HS-27A (cell line): Measurements from ENCODE around the gene ZCCHC24.
"Not testable (repeated sequence)": the region's sequence is repeated elsewhere in the genome, so short reads cannot be mapped to it uniquely, and the experiment has no call there.

Experiments used
- DNase-seq: peaks from one replicate; pipeline ENCODE4 v3.0.0-alpha.2; 2012; ENCODE audit warnings: low read depth, missing footprints

ZCCHC24 gene

DNA sequence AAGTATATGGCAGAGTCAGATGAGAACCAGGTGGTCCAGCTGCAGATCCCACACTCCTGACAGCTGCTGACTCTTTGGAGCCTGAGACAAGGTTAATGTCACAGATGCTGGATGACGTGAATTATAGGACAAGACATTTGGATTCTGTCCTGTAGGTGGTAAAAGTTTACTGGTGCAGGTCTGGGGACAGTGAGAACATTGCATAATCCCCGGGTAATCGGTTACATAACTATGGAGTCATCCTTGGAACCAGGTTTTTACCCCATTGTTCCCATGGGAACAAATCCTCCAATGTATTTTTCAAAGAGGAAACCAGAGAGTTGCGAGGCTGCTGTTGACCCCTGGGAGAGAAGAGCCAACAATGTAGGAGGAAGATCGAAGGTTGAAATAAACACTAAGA lies 27.5 kb upstream of the ZCCHC24 start:
- DNase-seq = no peak

DNA sequence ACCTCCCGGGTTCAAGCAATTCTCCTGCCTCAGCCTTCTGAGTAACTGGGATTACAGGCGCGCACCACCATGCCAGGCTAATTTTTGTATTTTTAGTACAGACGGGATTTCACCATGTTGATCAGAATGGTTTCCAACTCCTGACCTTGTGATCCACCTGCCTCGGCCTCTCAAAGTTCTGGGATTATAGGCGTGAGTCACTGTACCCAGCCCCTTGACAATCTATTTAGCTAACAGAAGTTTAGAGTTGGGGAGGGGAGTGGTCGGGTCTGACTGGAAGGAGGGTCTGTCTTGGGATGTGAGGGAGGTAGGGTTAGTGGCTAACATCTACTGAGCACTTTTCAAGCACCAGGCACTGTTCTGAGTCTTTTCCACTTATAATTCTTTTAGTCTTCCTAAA lies 27.0 kb upstream of the ZCCHC24 start:
- DNase-seq = no peak

DNA sequence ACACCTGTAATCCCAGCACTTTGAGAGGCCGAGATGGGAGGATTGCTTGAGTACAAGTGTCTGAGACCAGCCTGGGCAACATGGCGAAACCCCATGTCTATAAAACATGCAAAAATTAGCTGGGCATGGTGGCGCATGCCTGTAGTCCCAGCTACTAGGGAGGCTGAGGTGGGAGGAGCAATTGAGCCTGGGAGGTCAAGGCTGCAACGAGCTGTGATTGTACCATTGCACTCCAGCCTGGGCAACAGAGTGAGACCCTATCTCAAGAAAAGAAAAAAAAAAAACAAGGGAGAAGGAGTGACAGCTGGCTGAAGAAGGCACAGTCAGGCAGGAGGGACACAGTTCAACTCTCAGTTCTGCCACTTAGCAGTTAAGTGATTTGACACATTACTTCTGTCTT lies 26.4 kb upstream of the ZCCHC24 start:
- no peak for DNase-seq

DNA sequence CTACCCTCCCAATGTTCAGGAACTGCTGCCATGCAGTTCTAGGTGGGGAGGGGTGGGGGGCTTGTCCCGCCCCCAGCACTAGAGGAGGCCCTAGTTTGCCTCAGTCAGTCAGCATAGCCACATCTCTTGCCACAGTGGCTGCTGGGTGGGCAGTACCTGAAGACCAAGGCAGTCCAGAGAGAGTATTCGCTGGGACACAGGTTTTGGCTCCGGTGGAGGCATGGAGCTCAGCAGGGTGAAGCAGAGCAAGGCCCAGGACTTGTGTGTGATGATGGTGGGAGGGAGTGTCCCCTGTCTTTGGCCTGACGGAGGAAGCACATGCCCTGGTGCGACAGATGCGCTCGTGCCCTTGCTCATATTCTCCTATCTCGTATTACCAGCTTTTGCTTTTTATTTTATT lies 24.7 kb upstream of the ZCCHC24 start:
- no peak for DNase-seq

DNA sequence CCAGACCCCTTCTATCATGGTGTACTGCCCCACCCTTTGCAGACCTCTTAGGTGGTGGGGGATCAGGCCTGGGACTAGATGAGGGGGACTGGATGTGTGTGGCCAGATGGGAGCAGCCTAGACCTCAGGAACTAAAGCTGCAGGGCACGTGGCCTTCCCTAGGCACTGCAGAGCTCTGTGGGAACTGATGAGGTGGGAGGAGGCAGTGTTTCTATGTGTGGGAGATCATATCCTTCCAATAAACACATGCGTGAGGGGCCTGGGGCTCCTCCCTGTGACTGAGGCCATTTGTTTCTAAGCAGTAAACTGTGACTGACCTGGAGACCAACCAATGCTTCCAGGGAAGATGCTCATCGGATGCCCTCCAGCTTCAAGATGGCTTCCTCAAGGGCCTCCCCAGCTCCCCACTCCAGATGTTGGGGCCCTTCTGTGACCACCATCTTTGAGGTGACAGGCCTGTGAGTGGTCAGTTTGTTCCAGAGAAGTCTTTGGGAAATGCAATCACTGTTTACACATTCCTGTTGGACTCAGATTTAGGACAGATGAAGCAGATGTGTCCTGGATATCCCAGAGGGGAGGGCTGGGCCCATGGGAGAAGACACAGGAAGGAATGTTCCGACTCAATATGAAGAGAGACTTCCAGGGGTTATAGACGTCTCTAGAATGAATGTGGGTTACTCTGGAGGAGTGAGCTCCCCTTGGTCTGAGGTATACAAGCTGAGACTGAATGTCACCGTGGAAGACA lies 23.6 kb upstream of the ZCCHC24 start:
- DNase-seq = no peak

DNA sequence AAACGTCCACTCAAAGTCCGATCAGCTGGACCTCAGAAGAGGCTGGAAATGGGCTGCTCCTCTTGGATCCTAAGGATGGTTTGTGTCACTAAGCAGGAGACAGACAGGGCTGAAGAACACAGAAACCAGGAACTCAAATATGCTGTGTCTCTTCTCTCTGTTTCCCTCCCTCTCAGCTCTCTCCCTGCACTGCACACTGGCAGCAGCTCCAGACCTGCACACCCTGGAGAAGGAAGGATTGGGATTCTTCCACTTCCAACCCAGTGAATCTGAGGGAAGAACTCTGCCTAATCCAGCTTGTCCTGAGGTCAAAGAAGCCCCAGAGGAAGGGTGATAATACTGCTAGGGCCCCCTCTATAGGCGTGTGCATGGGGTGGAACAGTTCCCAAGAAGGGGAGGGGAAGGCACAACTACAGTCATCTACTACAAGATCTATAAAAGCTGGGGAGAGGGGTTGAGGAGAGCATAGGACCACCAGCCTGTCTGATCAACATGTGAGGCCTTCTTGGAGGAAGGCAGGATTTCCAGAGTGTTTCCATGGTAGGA lies 22.7 kb upstream of the ZCCHC24 start:
- DNase-seq = no peak

DNA sequence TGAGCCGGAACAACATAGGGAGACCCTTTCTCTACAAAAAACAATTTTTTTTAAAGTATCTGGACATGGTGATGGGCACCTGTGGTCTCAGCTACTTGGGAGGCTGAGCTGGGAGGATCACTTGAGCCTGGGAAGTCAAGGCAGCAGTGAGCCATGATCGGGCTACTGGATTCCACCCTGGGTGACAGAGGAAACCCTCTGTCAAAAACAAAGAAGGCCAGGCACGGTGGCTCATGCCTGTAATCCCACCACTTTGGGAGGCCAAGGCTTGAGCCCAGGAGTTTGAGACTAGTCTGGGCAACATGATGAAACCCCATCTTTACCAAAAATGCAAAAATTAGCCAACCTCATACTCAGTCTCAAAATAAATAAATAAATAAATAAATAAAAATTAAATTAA lies 19.9 kb upstream of the ZCCHC24 start:
- no peak for DNase-seq

DNA sequence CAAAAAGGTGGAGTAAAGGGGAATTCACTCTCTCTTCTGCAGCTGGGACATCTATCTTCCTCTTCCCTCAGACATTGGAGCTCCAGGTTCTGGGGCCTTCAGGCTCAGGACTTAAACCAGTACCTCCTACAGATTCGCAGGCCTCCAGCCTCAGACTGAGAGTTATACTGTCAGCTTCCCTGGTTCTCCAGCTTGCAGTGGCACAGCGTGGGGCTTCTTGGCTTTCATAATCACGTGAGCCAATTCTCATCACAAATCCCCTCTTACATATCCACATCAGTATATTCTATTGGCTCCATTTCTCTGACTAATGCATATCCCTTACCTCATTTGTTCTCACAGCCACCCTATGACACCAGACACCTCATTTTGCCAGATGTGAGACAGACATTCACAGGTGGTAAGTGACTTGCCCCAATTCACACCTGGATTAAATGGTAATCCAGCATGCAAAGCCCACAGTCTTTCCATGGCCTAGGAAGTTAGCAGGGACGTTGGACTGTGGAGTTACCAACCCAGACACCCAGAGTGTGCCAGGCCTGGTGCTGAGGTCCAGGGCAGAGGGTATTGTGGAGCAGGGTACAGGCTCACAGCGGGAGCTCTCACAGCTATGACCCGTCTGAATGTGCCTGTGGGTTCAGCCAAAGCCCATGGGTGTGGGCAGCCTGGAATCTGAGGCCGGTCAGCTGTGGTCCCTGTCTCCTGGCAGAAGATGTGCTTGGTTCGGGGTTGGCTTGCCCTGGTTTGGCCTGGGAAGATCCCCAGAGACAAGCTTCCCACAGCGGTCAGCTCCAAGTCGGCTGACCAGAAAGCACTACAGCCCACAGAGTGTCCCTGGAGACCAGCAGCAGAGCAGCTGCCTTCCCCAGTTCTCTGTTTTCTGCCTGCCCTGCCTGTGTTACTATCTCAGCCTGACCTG lies 18.4 kb upstream of the ZCCHC24 start:
- no peak for DNase-seq

DNA sequence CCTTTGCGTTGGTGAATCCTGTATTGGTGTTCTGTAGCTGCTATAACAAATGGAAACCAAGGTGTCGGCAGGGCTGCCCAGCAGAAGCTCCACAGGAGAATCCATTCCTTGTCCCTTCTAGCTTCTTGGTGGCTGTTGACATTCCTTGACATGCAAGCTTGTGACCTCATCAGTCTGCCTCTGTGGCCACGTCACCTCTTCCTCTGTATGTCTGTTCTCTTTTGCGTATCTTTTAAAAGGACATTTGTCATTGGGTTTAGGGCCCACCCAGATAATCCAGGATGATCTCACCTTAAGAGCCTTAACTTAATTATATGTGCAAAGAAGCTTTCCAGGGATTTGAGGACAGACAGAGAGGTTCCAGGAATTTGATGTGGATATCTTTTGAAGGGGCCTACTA lies 15.3 kb upstream of the ZCCHC24 start:
- no peak for DNase-seq

DNA sequence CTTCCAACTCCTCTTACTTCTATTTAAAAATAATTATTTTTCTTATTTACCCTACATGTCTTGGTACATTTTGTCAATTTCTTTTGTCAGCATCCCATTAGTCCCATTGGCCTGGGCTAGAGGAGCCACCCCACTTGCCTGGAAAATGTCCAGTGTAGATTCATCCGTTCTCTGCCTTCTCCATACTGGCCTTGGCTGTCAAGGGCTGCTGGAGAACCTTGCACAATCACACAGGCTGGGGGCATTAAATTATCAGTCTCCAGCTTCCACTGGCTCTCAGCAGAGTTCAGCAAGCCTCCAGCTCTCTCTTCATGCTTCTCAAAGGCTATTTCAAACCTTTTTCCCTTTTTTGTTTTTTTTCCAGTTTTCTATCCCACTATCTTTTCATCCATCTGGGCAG lies 13.8 kb upstream of the ZCCHC24 start:
- no peak for DNase-seq

DNA sequence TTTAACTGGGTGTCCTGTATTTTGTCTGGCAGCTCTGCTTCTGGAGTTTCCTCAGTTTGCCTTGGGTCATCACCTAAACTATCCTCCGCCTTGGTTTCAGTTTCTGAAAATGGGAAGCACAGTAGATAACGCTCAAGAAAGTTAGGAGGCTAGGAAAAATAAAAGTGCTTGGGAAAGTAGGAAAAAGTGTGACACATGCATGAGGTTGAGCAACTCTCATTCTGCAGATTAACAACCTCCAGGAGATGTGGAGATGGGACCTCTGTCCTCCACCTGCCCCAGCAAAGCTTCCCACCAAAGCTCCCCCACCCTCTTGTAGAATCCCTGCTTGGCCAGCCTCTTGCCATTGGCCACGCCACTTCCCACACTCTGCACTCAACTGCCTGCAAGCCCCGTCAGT lies 13.1 kb upstream of the ZCCHC24 start:
- DNase-seq = no peak

DNA sequence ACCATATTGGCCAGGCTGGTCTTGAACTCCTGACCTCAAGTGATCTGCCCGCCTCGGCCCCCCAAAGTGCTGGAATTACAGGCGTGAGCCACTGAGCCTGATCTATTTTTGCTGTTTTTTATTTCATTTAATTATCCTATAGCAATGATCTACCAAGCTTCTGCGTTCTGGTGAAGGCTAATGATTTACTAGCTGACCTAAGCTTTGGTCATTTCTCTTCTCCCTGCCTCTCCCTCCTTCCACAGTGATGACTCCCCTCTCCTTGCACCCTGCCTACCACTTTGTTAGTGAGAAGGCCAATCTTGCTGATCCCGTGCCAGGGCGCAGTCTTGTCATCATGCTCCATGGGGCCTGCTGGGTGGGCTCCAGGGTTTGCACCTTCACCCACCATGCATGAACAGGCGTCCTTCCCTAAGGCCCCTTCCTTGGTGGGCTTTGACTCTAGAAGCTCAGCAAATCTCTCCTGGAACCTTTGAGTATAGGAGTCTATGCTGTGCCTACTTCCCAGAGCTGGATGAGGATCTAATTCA lies 11.9 kb upstream of the ZCCHC24 start:
- DNase-seq = no peak

DNA sequence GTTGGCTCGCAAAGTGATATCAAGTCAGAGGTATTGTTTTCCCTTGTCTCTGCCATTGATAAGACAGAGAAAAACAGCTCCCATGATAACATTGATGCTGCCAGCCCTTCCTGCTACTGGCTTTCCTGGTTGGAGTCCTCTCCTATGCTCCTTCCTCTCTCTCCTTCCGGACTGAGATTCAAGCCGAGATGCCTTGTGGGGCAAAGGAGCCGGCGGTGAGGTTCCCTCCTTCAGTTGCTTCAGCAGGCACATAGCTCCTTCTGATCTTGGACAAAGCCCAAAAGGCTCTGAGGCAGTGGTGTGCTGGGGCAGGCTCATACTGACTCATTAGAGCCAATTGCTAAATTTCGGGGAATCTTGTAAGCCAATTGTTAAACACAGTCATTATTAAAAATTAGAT lies 8.8 kb upstream of the ZCCHC24 start:
- no peak for DNase-seq

DNA sequence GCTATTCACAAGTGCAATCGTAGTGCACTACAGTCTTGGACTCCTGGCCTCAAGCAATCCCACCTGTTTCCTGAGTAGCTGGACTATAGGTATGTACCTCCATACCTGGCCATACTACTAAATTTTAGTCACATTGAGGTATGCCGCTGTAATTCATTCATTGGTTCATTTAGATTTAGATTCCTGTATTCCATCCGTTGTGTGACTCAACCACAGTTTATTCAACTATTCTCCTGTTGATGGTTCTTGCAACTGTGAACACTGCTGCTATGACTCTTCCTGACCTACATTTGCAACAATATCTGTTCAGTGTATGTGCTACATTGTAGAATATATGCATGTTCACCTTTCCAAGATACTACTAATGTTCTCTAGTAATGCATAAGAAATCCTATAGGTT lies 8.0 kb upstream of the ZCCHC24 start:
- no peak for DNase-seq

DNA sequence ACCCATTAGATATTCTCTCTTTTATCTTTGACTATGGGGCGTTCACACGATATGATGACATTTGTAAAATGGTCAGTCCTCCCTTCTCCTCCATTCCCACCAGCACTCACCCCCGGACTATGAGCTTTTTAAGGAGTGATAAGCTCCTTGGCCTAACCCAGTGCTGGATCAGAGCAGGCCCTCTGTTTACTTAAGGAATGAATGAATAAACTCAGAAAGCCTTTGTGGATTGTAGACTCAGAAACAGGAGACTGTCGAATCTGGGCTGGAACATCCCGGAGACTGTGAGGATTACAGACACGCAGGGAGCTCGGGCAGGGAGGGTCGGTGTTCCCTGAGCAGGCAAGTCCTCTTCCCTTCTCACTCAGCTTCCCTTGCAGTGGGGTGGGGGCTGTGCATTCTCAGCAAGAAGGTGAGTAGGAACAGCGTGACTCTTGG lies 6.8 kb upstream of the ZCCHC24 start:
- DNase-seq = no peak

DNA sequence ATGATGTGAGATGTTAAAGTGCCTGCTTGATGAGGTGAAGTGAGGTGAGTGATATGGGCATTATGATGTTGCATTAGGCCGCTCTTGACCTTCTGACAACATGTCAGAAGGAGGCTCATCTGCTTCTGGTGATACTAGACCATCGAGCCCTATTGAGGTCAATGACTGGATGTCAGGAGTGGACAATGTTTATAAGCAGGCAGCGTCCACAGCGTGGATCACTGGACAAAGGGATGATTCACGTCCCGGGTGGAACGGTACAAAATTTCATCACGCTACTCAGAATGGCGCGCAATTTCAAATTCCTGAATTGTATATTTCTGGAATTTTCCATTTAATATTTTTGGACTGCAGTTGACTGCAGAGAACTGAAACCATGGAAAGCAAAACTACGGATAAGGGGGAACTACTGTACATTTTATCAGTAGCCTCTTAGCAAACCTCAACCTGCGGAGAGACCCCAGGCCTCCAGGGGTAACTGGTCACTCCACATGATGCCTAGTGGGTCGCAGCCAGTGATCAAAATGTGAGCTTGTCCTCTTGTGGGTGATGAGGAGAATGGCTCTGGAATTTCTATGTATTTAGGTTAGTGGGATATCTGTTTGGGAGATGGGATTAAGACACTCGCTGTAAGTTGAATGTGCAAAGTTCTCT lies 5.7 kb upstream of the ZCCHC24 start:
- no peak for DNase-seq

DNA sequence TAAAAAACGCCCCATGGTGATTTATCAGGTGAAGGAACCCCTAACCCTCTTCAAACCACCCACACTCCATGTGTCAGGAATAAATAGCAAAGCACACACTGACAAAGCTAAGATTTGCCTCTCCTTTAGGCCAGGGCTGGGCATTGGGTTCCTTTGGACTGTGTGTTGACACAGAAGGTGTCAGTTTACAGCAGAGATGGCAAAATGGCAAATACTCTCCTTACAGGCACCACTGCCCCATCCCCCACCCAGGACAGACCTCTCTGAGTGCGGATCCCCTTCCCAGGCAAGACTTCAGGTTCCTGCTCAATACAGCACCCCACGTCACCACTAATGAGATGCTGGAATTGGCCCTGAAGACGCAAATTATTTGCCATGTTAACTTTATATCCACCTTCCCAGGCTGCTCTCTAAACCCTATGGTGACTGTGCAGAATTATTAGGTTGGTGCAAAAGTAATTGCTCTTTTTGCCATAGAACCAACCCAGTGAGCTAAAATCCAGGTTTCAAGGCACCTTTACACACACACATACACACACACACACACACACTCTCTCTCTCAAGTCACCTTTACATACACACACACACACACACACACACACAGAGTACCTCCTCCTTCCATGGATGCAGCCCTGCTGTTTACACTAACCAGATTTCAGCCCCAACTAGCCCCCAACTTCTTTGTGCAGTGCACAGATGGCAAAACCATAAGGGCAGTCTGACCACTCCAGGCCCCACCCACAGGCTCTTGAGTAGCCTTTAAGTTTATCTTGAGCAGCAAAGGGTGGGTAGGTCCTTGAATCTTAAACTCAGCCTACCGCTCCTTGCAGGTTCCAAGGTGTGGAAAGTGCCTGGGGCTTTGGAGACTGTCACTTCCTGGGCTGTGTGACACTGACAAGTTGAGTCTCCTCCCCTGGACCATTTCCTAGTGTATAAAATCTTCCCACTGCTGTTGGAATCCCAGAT lies 4.0 kb upstream of the ZCCHC24 start:
- DNase-seq = no peak

DNA sequence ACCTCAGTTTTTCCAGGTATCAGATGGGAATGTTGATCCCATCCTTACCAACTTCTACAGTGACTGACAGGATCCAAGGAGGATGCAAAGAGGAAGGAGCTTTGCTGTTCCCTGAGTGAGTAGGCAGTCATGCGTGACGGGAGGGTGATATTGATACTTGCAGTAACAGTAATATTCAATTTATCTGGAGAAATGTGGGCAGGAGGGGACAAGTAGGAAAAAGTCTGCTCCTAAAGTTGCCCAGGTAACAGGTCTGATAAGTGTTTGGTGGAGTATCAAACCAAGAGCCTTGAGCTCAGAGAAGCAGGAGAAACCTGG lies 3.3 kb upstream of the ZCCHC24 start:
- DNase-seq = no peak

DNA sequence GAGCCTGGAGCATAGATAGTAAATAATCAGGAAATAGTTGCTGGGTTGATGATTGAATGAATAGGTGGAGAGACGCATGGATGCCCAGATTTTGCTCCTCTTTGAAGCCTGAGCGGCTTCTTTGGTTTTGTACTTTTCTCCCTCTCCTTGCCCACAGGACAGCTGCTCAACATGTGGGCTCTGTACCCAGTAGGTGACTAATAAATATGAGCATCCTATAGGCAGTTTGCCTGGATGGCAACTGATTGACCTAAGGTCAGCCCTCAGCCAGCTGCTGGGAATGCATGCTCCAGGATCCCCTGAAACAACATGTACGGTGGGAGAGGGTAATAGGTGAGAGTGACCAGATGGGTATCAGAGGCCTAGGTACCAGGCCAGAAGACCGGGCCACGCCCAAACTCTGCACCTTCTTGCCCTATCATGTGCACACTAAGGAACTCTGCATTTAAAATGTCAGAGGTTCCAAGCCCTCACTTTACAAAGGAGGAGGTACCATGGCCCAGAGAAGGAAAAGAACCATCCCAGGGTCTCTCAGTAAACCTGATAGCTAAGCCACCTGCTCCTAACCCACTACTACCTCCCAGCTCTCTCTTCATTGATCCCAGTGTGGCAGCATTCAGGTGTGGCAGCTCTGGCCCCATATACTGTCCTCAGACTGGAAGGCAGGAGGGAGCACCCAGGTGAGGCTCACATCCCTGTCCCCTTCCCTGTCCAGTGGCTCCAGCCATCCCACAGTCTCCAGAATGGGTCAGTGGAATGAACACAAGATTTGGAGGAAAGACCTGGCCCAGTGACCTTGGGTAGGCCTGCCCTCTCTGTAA lies 2.7 kb upstream of the ZCCHC24 start:
- no peak for DNase-seq

DNA sequence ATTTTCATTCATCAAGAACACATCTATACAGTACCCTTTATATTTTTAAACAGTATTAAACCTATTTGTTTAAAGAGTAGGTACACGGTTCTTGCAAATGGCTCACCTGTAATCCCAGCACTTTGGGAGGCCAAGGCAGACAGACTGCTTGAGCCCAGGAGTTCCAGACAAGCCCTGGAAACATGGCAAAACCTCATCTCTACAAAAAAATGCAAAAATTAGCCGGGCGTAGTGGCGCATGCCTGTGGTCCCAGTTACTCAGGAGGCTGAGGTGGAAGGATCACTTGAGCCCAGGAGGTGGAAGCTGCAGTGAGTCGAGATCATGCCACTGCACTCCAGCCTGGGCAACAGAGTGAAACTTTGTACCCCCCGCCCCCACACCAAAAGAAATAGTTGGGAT lies 1.8 kb upstream of the ZCCHC24 start:
- DNase-seq = not testable (repeated sequence)

DNA sequence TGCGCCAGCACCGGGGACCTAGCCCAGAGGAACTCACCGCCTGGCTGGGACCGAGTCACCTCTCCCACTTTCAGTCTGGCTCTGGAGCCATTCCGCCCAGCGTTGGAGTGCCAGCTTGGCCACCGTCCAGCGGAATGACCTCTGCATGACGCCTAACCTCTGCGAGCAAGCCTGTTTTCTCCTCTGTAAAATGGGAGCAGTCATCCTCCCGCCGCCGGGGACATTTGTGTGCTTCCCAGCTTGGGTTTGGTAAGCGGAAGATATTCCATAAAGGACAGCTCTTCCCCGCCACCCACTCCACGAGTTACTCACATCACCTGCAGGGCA lies 1.3 kb upstream of the ZCCHC24 start:
- DNase-seq = no peak
